Measurements from ENCODE around the gene KAZN.

The KAZN gene

GRCh38 chr1:15103906-15104305 is 505.4 kb downstream of the KAZN start:
- TF ChIP-seq ZFP3 (CRISPR knock-in tag; IDR thresholded peaks at IDR 0.05) = no peak
- no peak for ATAC-seq

DNA sequence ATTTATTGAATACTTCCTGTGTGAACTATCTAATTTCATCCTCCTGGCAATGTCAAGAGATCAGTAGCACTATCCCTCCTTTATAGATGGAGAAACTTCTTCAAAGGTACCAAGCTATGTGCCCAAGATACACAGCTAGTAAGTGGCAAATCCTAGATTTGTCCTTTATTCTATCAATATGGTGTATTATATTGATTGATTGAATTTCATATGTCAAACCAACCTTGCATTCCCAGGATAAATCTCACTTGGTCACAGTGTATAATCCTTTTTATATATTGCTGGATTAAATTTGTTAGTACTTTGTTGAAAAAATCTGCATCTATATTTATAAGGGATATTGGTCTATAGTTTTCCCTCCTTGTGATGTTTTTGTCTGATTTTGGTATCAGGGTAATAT is 506.3 kb downstream of the KAZN start:
- no peak for TF ChIP-seq ZC3H10 (CRISPR knock-in tag; IDR thresholded peaks at IDR 0.05)

GRCh38 chr1:15106608-15107007 is 508.1 kb downstream of the KAZN start:
- no peak; the same call in 2 of the 3 replicates for ATAC-seq

More for the DNA sequence above, 506.3 kb downstream of the KAZN start:
- ATAC-seq = no peak

GRCh38 chr1:15107058-15107687 is 508.7 kb downstream of the KAZN start:
- no peak for ATAC-seq
- TF ChIP-seq, protein P1, sequence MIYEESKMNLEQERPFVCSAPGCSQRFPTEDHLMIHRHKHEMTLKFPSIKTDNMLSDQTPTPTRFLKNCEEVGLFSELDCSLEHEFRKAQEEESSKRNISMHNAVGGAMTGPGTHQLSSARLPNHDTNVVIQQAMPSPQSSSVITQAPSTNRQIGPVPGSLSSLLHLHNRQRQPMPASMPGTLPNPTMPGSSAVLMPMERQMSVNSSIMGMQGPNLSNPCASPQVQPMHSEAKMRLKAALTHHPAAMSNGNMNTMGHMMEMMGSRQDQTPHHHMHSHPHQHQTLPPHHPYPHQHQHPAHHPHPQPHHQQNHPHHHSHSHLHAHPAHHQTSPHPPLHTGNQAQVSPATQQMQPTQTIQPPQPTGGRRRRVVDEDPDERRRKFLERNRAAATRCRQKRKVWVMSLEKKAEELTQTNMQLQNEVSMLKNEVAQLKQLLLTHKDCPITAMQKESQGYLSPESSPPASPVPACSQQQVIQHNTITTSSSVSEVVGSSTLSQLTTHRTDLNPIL (CRISPR knock-in tag; IDR thresholded peaks at IDR 0.05; ENCODE audit: low read depth) = no peak
- no peak for TF ChIP-seq ESRRG (CRISPR knock-in tag; IDR thresholded peaks at IDR 0.05)
- TF ChIP-seq ARNTL (CRISPR knock-in tag; IDR thresholded peaks at IDR 0.05; ENCODE audit: borderline replicate concordance, low read depth) = no peak
- TF ChIP-seq GLIS3 (CRISPR knock-in tag; IDR thresholded peaks at IDR 0.05) = no peak
- no peak for TF ChIP-seq TOX (CRISPR knock-in tag; IDR thresholded peaks at IDR 0.05; ENCODE audit: borderline replicate concordance)
- TF ChIP-seq, protein P2, sequence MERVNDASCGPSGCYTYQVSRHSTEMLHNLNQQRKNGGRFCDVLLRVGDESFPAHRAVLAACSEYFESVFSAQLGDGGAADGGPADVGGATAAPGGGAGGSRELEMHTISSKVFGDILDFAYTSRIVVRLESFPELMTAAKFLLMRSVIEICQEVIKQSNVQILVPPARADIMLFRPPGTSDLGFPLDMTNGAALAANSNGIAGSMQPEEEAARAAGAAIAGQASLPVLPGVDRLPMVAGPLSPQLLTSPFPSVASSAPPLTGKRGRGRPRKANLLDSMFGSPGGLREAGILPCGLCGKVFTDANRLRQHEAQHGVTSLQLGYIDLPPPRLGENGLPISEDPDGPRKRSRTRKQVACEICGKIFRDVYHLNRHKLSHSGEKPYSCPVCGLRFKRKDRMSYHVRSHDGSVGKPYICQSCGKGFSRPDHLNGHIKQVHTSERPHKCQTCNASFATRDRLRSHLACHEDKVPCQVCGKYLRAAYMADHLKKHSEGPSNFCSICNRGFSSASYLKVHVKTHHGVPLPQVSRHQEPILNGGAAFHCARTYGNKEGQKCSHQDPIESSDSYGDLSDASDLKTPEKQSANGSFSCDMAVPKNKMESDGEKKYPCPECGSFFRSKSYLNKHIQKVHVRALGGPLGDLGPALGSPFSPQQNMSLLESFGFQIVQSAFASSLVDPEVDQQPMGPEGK (CRISPR knock-in tag; IDR thresholded peaks at IDR 0.05; ENCODE audit: borderline replicate concordance) = no peak
- no peak for TF ChIP-seq ISL1 (CRISPR knock-in tag; IDR thresholded peaks at IDR 0.05)
- no peak for TF ChIP-seq ZC3H10 (CRISPR knock-in tag; IDR thresholded peaks at IDR 0.05)
- TF ChIP-seq SNAI2 (CRISPR knock-in tag; IDR thresholded peaks at IDR 0.05) = no peak
- TF ChIP-seq CSRNP3 (CRISPR knock-in tag; IDR thresholded peaks at IDR 0.05) = no peak

More at GRCh38 chr1:15106608-15107007, 508.1 kb downstream of the KAZN start:
- TF ChIP-seq RARB (CRISPR knock-in tag; IDR thresholded peaks at IDR 0.05) = no peak
- TF ChIP-seq, protein P1 (CRISPR knock-in tag; IDR thresholded peaks at IDR 0.05; ENCODE audit: low read depth) = 0 out of 2 replicates have a peak, but pooled peaks have one; percentile 8

DNA sequence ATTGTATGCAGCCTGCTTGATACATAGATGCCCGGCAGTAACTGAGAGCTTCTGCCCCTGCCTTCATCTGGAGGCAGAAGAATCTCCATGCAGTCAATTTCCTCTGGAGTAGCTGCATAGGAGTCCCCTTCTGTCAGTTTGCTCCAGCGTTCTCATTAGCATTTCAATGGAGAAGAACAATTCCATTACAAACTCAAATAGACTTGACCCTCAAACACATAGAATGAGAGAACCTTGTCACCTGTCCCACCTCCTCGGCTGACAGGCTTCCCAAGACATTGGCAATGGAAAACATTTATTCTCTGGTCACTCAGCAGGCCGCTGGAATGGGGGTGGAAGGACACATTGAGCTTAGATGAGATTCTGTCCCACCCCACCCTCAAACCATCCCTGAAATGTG is 509.4 kb downstream of the KAZN start:
- no peak for ATAC-seq
- TF ChIP-seq, protein P2 (CRISPR knock-in tag; IDR thresholded peaks at IDR 0.05; ENCODE audit: borderline replicate concordance) = no peak
- TF ChIP-seq ZNF70 (CRISPR knock-in tag; IDR thresholded peaks at IDR 0.05) = no peak
- no peak for TF ChIP-seq BACH2 (CRISPR knock-in tag; IDR thresholded peaks at IDR 0.05; ENCODE audit: borderline replicate concordance)
- TF ChIP-seq GLIS3 (CRISPR knock-in tag; IDR thresholded peaks at IDR 0.05) = no peak
- TF ChIP-seq RARB (CRISPR knock-in tag; IDR thresholded peaks at IDR 0.05) = no peak
- TF ChIP-seq ARNTL (CRISPR knock-in tag; IDR thresholded peaks at IDR 0.05; ENCODE audit: borderline replicate concordance, low read depth) = no peak
- no peak for TF ChIP-seq CSRNP3 (CRISPR knock-in tag; IDR thresholded peaks at IDR 0.05)
- TF ChIP-seq TSHZ2 (CRISPR knock-in tag; IDR thresholded peaks at IDR 0.05) = no peak
- no peak for TF ChIP-seq ZNF8 (CRISPR knock-in tag; IDR thresholded peaks at IDR 0.05)
